HG02943 (cell line): Measurements from ENCODE around the gene BICRA.
"Not testable (repeated sequence)": the region's sequence is repeated elsewhere in the genome, so short reads cannot be mapped to it uniquely, and the experiment has no call there.

ENCODE experiments used
- ATAC-seq: cut with Tn5 transposase; IDR thresholded peaks from one replicate; pipeline ENCODE4 v1.9.1; 2021; ENCODE audit warnings: mild to moderate bottlenecking, low read depth, moderate library complexity; ENCODE audit not compliant: unreplicated experiment

BICRA gene

GRCh38 chr19:47658431-47659348 lies 49.8 kb downstream of the BICRA start:
- no peak for ATAC-seq

- ATAC-seq, result no peak
Observed at GRCh38 chr19:47660435-47660832, 51.5 kb downstream of the BICRA start.

DNA sequence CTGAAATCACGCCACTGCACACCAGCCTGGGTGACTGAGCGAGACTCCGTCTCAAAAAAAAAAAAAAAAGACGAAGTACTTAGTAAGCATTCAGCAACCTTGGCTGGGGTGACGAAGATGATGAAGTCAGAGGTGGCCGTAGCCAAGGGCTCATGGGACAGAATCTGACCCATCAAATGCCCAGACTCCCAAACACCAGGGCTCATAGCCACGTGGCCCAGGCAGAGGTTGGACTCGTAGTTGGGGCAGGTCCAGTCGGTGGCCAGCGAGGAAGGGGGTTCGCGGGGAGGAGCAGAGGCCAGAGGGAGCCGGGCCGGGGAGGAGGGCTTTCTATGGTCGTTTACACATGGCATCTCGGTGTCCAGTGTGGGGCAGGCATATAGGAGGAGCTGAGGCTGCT lies 52.2 kb downstream of the BICRA start:
- no peak for ATAC-seq

DNA sequence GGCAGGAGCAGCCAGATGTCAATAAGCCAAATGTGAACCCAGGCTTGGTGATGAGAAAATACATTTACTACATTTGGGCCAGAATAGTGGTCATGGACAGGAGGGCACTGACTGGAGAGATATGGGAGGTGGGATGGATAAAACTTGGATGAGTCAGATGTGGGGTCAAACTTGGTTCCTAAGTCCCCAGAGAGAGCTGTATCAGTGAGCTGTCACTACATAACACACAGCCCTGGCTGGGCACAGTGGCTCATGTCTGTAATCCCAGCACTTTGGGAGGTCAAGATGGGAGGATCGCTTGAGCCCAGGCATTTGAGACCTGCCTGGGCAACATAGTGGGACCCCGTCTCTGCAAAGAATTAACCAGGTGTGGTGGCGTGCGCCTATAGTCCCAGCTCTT lies 52.7 kb downstream of the BICRA start:
- ATAC-seq, result no peak

DNA sequence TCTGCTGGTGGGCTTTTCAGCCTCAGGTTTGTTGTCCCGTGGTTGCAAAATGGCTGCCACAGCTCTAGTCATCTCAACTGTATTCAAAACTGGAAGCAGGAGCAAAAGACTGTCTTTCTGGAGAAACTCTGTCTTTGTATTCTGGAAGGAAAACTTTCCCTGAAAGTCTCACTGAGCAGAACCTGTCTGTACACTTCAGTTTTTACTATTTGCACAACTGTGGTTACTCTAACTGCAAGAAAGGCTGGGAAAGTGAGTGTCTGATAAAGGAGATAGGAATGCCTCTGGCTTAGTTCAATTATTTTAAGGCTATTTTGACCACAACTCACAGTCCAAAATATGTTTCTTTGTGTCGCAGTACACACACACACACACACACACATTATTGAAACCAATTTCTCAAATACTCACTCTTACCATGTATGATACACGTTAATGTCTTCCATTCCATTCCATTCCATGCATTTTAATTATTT lies 54.5 kb downstream of the BICRA start:
- ATAC-seq, result no peak

- ATAC-seq, result no peak
Observed at GRCh38 chr19:47663911-47664771, 55.2 kb downstream of the BICRA start.

DNA sequence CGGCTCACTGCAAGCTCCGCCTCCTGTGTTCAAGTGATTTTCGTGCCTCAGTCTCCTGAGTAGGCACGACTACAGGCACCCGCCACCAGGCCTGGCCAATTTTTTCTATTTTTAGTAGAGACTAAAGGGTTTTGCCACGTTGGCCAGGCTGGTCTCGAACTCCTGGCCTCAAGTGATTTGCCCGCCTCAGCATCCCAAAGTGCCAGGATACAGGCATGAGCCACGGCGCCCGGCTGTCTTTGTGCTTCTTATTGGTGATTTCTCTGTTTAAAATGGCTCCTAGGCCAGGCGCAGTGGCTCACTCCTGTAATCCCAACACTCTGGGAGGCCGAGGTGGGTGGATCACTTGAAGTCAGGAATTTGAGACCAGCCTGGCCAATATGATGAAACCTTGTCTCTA lies 59.6 kb downstream of the BICRA start:
- not testable (repeated sequence) for ATAC-seq

- ATAC-seq, result no peak
Observed at GRCh38 chr19:47670736-47671135, 61.8 kb downstream of the BICRA start.

- ATAC-seq, result no peak
Observed at GRCh38 chr19:47671499-47671898, 62.6 kb downstream of the BICRA start.

GRCh38 chr19:47673426-47673825 lies 64.5 kb downstream of the BICRA start:
- no peak for ATAC-seq

GRCh38 chr19:47674548-47674947 lies 65.6 kb downstream of the BICRA start:
- no peak for ATAC-seq

- ATAC-seq, result no peak
Observed at GRCh38 chr19:47675271-47675670, 66.3 kb downstream of the BICRA start.

- no peak for ATAC-seq
Observed at GRCh38 chr19:47675859-47676258, 66.9 kb downstream of the BICRA start.

GRCh38 chr19:47676811-47677210 lies 67.9 kb downstream of the BICRA start:
- no peak for ATAC-seq

DNA sequence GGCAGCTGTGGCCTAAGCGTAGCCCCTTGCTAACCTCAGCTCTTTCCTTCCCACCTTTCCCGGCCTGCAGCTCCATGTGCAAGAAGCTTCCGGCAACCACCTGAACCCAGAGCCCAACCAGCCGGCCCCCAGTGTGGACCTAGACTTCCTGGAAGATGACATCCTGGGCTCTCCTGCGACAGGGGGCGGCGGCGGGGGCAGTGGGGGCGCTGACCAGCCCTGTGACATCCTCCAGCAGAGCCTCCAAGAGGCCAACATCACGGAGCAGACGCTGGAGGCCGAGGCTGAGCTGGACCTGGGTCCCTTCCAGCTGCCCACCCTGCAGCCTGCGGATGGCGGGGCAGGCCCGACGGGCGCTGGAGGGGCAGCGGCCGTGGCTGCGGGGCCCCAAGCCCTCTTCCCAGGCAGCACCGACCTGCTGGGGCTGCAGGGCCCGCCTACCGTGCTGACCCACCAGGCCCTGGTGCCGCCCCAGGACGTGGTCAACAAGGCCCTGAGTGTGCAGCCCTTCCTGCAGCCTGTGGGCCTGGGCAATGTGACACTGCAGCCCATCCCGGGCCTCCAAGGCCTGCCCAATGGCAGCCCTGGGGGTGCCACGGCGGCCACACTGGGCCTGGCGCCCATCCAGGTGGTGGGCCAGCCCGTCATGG lies 70.4 kb downstream of the BICRA start:
- ATAC-seq, result no peak

DNA sequence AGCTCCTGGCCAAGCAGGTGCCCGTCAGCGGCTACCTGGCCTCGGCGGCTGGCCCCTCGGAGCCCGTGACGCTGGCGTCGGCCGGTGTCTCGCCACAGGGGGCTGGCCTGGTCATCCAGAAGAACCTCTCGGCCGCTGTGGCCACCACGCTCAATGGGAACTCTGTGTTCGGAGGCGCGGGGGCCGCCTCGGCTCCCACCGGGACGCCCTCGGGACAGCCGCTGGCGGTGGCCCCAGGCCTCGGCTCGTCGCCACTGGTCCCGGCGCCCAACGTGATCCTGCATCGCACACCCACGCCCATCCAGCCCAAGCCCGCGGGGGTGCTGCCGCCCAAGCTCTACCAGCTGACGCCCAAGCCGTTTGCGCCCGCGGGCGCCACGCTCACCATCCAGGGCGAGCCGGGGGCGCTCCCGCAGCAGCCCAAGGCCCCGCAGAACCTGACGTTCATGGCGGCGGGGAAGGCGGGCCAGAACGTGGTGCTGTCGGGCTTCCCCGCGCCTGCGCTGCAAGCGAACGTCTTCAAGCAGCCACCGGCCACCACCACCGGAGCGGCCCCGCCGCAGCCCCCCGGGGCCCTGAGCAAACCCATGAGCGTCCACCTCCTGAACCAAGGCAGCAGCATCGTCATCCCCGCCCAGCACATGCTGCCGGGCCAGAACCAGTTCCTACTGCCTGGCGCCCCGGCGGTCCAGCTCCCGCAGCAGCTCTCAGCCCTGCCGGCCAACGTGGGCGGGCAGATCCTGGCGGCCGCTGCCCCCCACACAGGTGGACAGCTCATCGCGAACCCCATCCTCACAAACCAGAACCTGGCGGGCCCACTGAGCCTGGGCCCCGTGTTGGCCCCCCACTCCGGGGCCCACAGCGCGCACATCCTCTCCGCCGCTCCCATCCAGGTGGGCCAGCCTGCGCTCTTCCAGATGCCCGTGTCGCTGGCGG lies 71.3 kb downstream of the BICRA start:
- no peak for ATAC-seq

- ATAC-seq, result no peak
Observed at GRCh38 chr19:47680858-47681332, 72.0 kb downstream of the BICRA start.

DNA sequence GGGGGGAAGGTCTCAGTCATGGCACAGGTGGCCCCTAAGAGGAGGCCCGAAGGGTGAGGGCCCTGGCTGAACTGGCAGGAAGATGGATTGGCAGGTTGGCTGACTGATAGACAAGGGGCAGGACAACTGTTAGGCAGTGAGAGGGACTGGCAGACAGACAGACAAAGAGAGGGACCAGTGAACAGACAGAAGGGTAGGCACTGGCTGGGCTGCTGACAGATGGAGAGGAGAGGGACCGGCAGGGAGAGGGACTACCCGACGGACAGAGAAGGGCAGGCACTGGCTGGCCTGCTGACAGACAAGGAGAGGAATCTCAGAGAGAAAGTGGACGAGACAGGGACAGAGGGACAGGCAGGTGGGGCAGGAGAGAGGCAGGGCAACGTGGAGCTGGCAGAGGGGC lies 72.5 kb downstream of the BICRA start:
- no peak for ATAC-seq

GRCh38 chr19:47681936-47682335 lies 73.0 kb downstream of the BICRA start:
- ATAC-seq, result no peak

DNA sequence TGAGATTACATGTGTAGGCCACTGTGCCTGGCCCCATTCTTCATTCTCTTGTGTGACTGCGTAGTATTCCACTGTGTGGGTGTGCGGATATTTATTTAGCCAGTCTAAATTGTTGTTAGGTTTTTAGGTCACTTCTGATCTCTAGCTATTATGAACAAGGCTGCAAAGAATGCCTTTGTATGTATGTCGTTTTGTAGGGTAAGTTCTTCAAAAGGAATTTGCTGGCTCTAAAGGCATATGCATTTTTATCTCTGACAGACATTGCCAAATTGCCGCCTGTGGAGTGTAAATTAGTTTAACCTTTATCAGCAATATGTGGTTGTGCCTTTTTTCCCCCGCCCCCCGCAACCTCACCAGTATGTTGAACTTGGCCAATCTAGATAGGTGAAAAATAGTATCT lies 74.0 kb downstream of the BICRA start:
- no peak for ATAC-seq
